A673 (cell line): ENCODE results near the gene B4GALT3.

Experiments used
- EZH2 ChIP-seq: fragments of 200-600 bp; sonication (generic); IDR thresholded peaks from 2 replicates; pipeline ENCODE4 v1.6.1; 2017; ENCODE audit warnings: borderline replicate concordance, low read depth, mild to moderate bottlenecking, mixed read lengths, antibody characterized with exemption, low read length; ENCODE audit not compliant: poor library complexity, severe bottlenecking
- TF ChIP-seq, protein P1 (sequence below): fragments of 300-800, 200-600 bp; sonication (generic); conservative IDR thresholded peaks from 2 replicates; pipeline ENCODE4 v1.5.1; 2017; ENCODE audit warnings: low read depth, mild to moderate bottlenecking, antibody characterized with exemption, low read length, moderate library complexity, mixed read lengths

DNA sequence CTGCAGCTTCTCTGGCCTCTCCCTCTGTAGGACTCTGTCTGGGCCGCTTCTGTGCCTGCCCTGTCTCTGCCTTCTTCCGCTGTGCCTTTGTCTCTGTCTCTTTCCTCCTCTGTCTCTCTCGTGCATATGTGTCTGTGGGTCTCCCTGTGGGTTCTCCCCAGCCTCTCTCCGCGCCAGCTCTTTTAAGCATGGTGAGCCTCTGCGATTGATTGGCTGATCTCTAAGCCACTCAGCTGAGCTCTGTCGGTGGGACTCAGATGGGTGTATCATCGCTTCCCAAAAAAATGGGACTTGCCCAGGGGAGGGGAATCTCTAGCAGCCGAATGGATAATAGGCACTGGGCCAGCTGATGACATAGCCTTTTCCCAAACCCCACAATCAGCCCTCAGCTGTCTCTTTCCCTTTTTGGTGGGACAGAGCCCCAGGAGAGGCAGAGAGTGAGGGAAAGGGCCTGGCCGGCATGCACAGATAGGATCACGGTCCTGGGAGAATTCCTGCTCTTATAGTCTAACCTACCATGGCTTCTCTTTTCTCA lies 21.7 kb upstream of the B4GALT3 start, which contains the start of gene ADAMTS4:
- TF ChIP-seq, protein P1, sequence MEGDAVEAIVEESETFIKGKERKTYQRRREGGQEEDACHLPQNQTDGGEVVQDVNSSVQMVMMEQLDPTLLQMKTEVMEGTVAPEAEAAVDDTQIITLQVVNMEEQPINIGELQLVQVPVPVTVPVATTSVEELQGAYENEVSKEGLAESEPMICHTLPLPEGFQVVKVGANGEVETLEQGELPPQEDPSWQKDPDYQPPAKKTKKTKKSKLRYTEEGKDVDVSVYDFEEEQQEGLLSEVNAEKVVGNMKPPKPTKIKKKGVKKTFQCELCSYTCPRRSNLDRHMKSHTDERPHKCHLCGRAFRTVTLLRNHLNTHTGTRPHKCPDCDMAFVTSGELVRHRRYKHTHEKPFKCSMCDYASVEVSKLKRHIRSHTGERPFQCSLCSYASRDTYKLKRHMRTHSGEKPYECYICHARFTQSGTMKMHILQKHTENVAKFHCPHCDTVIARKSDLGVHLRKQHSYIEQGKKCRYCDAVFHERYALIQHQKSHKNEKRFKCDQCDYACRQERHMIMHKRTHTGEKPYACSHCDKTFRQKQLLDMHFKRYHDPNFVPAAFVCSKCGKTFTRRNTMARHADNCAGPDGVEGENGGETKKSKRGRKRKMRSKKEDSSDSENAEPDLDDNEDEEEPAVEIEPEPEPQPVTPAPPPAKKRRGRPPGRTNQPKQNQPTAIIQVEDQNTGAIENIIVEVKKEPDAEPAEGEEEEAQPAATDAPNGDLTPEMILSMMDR = no peak
- TF ChIP-seq EZH2 = no peak
